ENCODE measurements around the gene XRN1.

- TF ChIP-seq CTCF (IDR thresholded peaks at IDR 0.05; ENCODE audit: low read depth, low read length): no peak
- no peak for TF ChIP-seq POLR2A (IDR thresholded peaks at IDR 0.05; ENCODE audit: extremely low read depth, insufficient read length)
- no peak for TF ChIP-seq MYC (IDR thresholded peaks at IDR 0.05; ENCODE audit: low read depth, low read length)
- TF ChIP-seq MAX (IDR thresholded peaks at IDR 0.05; ENCODE audit: low read depth, low read length): no peak
Measured at GRCh38 chr3:142315083-142315482, 132.8 kb downstream of the XRN1 start.
